Fibroblast of the aortic adventitia (primary cell): ENCODE measurements around the gene STK38. TPM values are rescaled to one million over a fixed set of nuclear protein-coding genes. Genes with fewer than 3 reads are reported as not detected.
"Not testable (repeated sequence)": the region's sequence is repeated elsewhere in the genome, so short reads cannot be mapped to it uniquely, and the experiment has no call there.

Source experiments
- DNase-seq: peaks from one replicate; pipeline ENCODE4 v3.0.0-alpha.2; 2010; ENCODE audit warnings: low read depth
- H3K4me3 ChIP-seq: 2 replicates; pipeline ENCODE4 v1.5.1; 2011; ENCODE audit warnings: low read depth, mild to moderate bottlenecking, control low read depth, low read length, moderate library complexity
- total RNA-seq: library from RNA; depleted of rRNA; stranded (reverse); fragments of >200 nt; gene quantifications from 2 replicates; pipeline ENCODE4 v1.2.3, GENCODE V29; 2012; ENCODE audit warnings: low replicate concordance
- TF ChIP-seq, protein P1 (sequence below): IDR thresholded peaks from 2 replicates; pipeline ENCODE4 v1.5.1; 2011; ENCODE audit warnings: mild to moderate bottlenecking, low read length, control low read depth, inconsistent platforms; ENCODE audit not compliant: insufficient read depth

STK38 gene
- total RNA-seq, 1 donor: 34.3 TPM

DNA sequence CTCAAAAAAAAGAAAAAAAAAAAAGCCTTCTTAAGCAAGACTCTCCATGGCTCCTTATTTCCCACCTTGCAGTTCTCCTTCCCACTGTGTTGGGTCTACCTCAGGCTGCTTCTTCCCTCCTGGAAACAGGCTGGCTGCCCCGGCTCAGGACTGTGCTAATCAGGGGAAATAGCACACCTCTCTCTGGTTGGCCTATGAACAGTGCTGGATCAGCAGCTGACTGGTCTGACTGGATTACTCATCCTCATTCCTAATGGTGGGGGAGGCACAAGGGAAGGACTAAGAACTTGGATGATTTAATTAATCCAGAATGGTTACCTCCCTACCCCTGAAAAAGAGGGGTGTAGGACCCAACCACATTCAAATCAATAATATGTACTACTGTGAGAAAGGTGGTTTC, 43.0 kb upstream of the STK38 start:
- TF ChIP-seq, protein P1, sequence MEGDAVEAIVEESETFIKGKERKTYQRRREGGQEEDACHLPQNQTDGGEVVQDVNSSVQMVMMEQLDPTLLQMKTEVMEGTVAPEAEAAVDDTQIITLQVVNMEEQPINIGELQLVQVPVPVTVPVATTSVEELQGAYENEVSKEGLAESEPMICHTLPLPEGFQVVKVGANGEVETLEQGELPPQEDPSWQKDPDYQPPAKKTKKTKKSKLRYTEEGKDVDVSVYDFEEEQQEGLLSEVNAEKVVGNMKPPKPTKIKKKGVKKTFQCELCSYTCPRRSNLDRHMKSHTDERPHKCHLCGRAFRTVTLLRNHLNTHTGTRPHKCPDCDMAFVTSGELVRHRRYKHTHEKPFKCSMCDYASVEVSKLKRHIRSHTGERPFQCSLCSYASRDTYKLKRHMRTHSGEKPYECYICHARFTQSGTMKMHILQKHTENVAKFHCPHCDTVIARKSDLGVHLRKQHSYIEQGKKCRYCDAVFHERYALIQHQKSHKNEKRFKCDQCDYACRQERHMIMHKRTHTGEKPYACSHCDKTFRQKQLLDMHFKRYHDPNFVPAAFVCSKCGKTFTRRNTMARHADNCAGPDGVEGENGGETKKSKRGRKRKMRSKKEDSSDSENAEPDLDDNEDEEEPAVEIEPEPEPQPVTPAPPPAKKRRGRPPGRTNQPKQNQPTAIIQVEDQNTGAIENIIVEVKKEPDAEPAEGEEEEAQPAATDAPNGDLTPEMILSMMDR: no peak
- peak; percentile 77 for DNase-seq
- no peak overlapping the region for H3K4me3 ChIP-seq

DNA sequence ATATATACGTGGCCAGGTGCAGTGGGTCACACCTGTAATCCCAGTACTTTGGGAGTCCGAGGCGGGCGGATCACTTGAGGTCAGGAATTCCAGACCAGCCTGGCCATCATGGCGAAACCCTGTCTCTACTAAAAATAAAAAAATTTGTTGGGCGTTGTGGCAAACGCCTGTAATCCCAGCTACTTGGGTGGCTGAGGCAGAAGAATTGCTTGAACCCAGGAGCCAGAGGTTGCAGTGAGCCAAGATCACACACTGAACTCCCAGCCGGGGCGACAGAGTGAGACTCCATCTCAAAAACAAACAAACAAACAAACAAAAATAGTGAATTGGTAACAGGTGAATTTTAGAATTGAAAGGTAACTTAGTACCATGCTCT, 41.7 kb upstream of the STK38 start:
- H3K4me3 ChIP-seq: not testable (repeated sequence)

DNA sequence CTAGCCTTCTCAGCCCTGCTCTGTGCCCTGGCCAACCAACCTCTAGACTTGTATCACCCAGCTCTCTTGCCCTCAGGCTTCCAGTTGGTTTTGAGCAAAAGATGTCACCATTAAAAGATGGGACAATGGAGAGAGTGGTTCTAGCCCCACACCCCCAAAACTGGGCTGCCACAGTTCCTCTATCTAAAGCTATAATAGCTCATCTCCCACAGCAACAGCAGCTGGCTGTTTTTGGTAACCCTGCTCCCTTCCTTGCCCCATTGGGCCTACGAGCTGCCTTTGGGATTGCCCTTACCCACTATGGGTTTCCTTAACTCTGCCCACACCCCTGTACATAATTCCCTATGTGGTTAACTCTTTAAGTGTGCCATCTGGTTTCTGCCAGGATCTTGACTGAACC, 39.3 kb upstream of the STK38 start:
- H3K4me3 ChIP-seq: no peak overlapping the region
- TF ChIP-seq, protein P1: no peak
- DNase-seq: no peak

More for the DNA sequence above, 41.7 kb upstream of the STK38 start:
- not testable (repeated sequence) for DNase-seq

DNA sequence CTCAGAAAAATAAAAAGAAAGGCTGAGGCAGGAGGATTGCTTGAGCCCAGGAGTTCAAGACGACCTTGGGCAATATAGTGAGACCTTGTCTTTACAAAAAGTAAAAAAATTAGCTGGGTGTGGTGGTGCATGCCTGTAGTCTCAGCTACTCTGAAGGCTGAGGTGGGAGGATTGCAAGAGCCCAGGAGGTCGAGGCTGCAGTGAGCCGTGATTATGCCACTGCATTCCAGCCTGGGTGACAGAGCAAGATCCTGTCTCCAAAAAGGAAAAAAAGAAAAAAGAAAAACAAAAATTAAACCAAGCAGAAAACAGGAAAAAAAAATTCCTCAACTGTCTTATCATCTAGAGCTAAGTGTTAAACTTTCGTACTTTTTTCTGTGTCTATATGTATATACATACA, 34.4 kb upstream of the STK38 start:
- no peak overlapping the region for H3K4me3 ChIP-seq
- TF ChIP-seq, protein P1: no peak
- DNase-seq: no peak

DNA sequence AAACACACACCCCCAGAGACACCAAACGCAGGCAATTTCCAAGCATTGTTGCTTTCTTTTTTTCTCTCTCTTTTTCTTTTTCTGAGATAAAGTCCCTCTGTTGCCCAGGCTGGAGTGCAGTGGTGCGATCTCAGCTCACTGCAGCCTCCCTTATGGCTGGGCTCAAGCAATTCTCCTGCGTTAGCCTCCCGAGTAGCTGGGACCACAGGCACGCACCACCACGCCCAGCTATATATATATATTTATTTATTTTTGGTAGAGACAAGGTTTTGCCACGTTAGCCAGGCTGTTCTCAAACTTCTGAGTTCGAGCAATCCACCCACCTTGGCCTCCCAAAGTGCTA, 32.9 kb upstream of the STK38 start:
- H3K4me3 ChIP-seq: no peak overlapping the region
- TF ChIP-seq, protein P1: peak; percentile 12
- no peak for DNase-seq

DNA sequence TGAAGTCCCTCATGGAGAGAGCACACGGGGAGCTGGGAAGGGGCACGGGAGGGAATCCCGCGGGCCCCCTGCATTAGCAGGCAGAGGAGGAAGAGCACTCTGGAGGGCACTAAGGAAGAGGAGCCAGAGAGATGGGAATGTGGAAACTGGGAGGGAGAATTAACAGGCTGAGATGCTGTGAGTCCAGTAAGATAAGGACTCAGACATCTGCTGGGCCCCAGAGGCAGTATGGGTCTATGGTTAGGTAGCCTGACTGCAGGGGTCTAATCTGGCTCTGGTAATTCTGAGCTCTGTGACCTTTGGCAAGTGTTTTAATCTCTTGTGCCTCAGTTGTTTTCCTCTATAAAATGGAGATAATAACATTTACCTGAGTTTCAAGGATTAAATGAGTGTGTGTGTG, 31.2 kb upstream of the STK38 start:
- TF ChIP-seq, protein P1: no peak
- no peak for DNase-seq
- no peak overlapping the region for H3K4me3 ChIP-seq

DNA sequence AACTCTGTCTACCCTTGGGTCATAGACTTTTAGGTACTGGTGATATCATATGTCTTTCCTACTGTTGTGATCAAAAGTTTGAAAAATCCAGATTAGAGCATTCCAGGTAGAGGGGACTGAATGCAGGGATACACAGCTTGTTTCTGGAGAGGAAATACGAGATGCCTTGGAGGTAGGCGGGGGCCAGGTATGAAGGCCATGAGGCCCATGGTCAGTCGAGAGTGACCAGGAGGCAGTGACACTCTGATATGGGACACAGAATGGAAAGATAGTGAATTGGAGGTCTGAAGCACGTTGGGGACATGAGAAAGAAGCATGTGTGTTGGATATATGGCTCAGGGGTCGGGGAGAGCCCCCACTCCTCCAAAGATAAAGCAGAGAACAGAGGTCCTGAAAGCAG, 30.8 kb upstream of the STK38 start:
- TF ChIP-seq, protein P1: no peak
- DNase-seq: no peak
- no peak overlapping the region for H3K4me3 ChIP-seq
